ENCODE measurements around the gene NOS2.
"Not testable (repeated sequence)": the region's sequence is repeated elsewhere in the genome, so short reads cannot be mapped to it uniquely, and the experiment has no call there.

The NOS2 gene

DNA sequence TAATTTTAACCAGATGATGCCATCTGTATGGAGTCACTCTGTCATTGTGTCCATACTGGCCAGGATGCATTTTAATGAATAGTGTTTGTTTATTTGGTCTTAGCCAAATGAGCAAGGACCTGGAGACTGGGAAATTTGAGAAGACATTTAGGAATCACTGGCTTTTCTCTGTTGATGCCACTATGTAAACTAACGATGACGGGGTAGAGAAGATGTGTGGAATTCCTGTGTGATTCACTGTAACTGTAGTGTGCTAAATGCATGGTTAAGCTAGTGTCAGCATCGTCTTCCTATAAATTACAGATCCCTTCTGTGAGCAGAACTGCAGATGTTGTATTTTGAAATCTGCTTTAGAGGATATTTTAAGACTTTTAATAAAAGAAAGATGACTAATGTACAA lies 66.6 kb downstream of the NOS2 start:
- DNase-seq (ENCODE audit: low read depth in 2 of 2, low spot score in 1 of 2) = no peak

- not testable (repeated sequence) for DNase-seq (ENCODE audit: low read depth in 2 of 2, low spot score in 1 of 2)
Measured at GRCh38 chr17:27732746-27733145, 67.6 kb downstream of the NOS2 start.

- DNase-seq (ENCODE audit: low read depth in 2 of 2, low spot score in 1 of 2) = not testable (repeated sequence)
Measured at GRCh38 chr17:27725982-27726381, 74.3 kb downstream of the NOS2 start.

- DNase-seq (ENCODE audit: low read depth in 2 of 2, low spot score in 1 of 2) = no peak
Measured at GRCh38 chr17:27721797-27722196, 78.5 kb downstream of the NOS2 start.
